HG03196 (cell line): ENCODE data around the gene PTTG1IP.
A peak's percentile ranks its signal among the peaks of the same experiment; 100 is the strongest.

ENCODE experiments used
- ATAC-seq: cut with Tn5 transposase; IDR thresholded peaks from one replicate; pipeline ENCODE4 v1.9.1; 2021; ENCODE audit not compliant: unreplicated experiment

The PTTG1IP gene

GRCh38 chr21:44813727-44814126 is 59.8 kb downstream of the PTTG1IP start:
- ATAC-seq, result no peak

- no peak for ATAC-seq
Measured at GRCh38 chr21:44813149-44813548, 60.3 kb downstream of the PTTG1IP start.

- no peak for ATAC-seq
Measured at GRCh38 chr21:44812640-44813039, 60.9 kb downstream of the PTTG1IP start.

DNA sequence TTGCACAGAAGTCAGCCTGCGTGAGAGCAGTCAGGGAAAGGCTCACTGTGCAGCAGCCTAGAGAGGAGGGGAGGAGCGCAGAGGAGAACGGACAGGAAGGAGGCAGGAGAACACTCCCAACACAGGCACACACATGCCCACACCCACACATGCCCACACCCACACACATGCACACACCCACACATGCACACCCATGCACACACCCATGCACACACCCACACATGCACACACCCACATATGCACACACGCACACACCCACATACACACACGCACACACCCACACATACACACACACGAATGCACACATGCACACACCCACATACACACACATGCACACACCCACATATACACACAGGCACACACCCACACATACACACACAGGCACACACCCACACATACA is 62.7 kb downstream of the PTTG1IP start:
- no peak for ATAC-seq

DNA sequence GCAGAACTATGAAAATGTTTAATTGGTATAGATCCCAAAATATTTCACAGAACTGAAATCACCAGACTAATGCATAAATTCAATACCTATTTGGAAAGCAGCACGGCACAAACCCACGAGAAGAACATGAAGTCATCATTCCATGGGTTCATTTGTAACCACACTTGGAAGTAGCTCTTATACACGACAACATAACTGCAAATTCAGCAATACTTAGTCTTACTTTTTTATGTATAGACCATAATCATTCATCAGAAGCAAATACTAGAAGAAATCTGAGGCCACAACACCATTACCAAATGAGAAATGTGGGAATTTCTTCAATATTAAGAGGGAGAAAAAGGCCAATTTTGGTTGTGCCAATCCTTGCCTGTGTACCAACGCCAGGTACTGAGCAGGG is 67.6 kb downstream of the PTTG1IP start:
- ATAC-seq, result no peak

DNA sequence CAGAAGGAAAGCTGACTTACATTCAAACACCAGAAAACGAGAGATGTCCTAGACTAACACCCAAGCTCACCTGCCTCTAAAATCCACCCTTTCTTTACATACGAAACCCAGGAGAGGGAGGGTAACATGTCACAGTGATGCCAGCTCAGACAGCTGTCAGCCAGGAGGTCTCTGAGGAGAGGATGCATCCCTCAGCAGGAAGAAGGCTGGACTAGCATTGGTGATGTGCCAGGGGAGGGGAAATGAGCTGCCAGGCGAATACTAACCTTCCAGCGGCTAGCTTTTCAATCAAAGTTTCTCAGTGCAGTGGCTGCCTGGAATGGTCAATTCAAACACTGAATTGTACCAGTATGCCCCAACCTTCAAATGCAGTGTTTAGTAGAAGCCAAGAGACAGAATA is 68.3 kb downstream of the PTTG1IP start:
- ATAC-seq, result no peak

DNA sequence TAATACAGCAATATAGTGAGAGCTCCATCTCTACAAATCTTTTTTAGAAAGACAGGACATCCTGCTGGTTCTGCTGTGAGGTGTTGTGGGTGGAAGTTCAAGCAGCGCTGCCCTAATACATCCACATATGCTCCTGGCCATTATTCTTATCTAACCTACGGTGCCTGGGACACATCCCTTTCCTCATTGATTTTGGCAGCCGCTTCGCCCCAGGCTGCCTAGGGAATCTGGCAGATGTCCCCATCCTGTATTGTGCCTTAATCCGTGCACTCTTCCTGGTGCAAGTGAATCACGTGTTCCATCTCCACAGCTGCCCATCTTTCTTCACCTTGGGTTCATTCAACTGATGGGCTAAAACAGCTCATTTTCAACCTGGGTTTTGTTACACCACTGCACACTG is 68.7 kb downstream of the PTTG1IP start:
- ATAC-seq, result no peak

DNA sequence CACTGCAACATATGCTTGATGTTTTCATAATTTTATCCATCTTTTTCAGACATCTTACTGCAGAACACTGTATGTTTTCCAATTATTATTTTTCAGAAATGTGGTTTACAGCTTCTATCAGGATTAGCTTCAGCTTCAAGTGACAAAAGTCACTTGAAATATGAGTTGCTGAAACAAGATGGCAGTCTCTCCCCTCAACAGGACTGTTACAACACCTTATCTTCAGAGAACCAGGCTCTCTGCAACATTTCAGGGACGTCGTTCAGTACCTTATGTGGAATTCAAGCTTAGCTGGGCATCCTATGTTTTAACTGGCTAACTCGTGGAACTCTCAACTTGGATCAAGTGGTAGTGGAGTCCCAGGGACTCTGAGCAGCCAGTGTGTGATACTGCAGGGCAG is 69.8 kb downstream of the PTTG1IP start:
- no peak for ATAC-seq

DNA sequence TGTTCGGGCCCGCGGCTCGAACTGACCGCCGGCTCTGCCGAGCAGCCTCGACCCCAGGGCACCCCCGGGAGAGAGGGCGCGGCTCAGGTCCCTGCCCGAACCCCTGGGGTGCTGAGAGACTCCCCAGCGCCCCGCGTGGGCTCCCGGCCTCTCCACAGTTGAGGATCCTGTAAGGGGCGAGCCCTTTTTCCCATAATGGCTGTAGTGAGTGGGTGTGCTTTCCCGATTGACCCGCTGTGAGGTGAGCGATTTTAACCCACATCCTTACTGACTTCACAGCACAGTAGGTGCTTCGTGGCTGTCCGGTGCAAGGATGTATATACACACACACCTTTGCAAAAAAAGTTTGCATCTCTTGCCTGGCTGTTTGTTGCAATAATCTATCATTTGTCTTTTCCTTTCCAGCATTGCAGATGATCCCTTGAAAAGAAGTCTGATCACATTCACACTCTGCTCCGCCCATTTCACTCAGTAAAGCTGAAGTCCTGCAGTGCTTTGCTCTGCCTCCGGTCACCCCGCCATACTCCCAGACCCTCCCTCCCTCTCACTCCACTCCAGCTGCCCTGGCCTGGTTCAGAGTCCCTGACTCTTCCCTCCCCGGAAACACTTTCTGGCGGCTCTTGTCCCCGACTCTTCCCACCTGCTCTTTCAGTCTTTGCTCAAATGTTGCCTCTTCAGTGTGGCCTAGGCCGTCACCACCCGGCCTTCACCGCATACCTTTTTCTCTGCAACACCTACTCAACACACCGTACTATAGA is 70.9 kb downstream of the PTTG1IP start:
- peak; percentile 8 for ATAC-seq

GRCh38 chr21:44801468-44802395 is 71.8 kb downstream of the PTTG1IP start, which contains the start of gene UBE2G2:
Gene UBE2G2, minus strand, starts transcription at chr21:44801820. Its CDS starts 72 bp downstream, at chr21:44801748.
- peak; percentile 73 for ATAC-seq

DNA sequence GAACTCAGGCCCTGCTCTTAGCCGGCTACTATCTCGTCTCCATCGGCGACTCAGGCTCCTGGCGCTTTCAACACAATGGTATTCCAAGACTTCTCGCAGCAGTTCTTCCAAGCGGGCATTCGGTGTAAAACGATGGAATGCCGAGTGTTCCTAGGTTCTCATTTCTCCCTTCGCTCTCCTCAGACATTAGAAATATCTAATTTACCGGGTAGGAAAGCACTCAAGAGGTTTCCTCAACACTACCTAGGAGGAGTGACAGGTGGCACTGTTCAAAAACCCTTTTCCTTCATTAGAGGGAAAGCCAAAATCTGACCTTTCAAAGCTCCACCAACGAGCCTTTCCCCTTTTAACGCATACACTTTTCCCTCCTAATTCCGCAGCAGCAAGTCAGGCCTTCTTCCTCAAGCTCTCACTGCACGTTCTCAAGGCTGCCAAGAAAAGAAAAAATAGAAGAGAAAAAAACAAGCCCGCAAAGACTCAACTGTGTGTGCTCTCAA is 72.5 kb downstream of the PTTG1IP start:
- ATAC-seq, result no peak

- ATAC-seq, result no peak
Measured at GRCh38 chr21:44800103-44800502, 73.4 kb downstream of the PTTG1IP start.

GRCh38 chr21:44799646-44800045 is 73.8 kb downstream of the PTTG1IP start:
- ATAC-seq, result no peak
